ENCODE results near the gene PTPRC. TPM values are rescaled to one million over a fixed set of nuclear protein-coding genes. Genes with fewer than 3 reads are reported as not detected.

The PTPRC gene
- total RNA-seq, 1 experiment from 2014 or later = not detected

- Histone ChIP-seq H3K27ac (ENCODE audit: low read depth, low read length, poor library complexity, severe bottlenecking) (no peak overlapping the region), H3K27me3 (replicated peaks; ENCODE audit: insufficient read depth, low read depth, low read length, poor library complexity) (no peaks in the 10 kb centered on the region), H3K4me1 (ENCODE audit: insufficient read depth, low read length, poor library complexity, severe bottlenecking) (peaks cover 22% of the 10 kb centered on the region), H3K9me3 (ENCODE audit: low read depth, low read length, poor library complexity, severe bottlenecking) (no peaks in the 10 kb centered on the region), H3K36me3 (ENCODE audit: insufficient read depth, low read length, poor library complexity, severe bottlenecking) (no peaks in the 10 kb centered on the region), H3K4me3 (ENCODE audit: low read depth, low read length, poor library complexity, severe bottlenecking) (no peak overlapping the region)
- intact Hi-C loops (cut with micrococcal nuclease; ENCODE audit: unreplicated experiment) = loop anchor here (10.0 kb wide), 1 partner anchor 316 kb away; no protein-coding TSS in a partner anchor
- ChIA-PET POLR2A (ENCODE audit: low non-redundant PET) (no interaction called here), CTCF (no interaction called here)
- TF ChIP-seq CTCF (conservative IDR thresholded peaks at IDR 0.05; ENCODE audit: low read depth, low read length) (no peak), EZH2 (IDR thresholded peaks at IDR 0.05; ENCODE audit: borderline replicate concordance, low read depth, low read length, poor library complexity, severe bottlenecking) (no peak)
- BruUV-seq (replicated peaks) = no TSS peak
- no peak for DNase-seq (ENCODE audit: low spot score)
These were observed 41.5 kb downstream of the PTPRC start for GRCh38 chr1:198680174-198680875.

- TF ChIP-seq CTCF (conservative IDR thresholded peaks at IDR 0.05; ENCODE audit: low read depth, low read length) (no peak), EZH2 (IDR thresholded peaks at IDR 0.05; ENCODE audit: borderline replicate concordance, low read depth, low read length, poor library complexity, severe bottlenecking) (no peak)
- BruUV-seq (replicated peaks) = no TSS peak
- intact Hi-C loops (cut with micrococcal nuclease; ENCODE audit: unreplicated experiment) = loop anchor here (10.0 kb wide), 1 partner anchor 316 kb away; no protein-coding TSS in a partner anchor
- Histone ChIP-seq H3K4me3 (ENCODE audit: low read depth, low read length, poor library complexity, severe bottlenecking) (no peak overlapping the region), H3K4me1 (ENCODE audit: insufficient read depth, low read length, poor library complexity, severe bottlenecking) (peaks cover 22% of the 10 kb centered on the region), H3K36me3 (ENCODE audit: insufficient read depth, low read length, poor library complexity, severe bottlenecking) (no peaks in the 10 kb centered on the region), H3K27ac (ENCODE audit: low read depth, low read length, poor library complexity, severe bottlenecking) (peak overlapping the region; percentile 73), H3K27me3 (replicated peaks; ENCODE audit: insufficient read depth, low read depth, low read length, poor library complexity) (no peaks in the 10 kb centered on the region), H3K9me3 (ENCODE audit: low read depth, low read length, poor library complexity, severe bottlenecking) (no peaks in the 10 kb centered on the region)
- ChIA-PET POLR2A (ENCODE audit: low non-redundant PET) (no interaction called here), CTCF (no interaction called here)
- peak; percentile 9 for DNase-seq (ENCODE audit: low spot score)
These were observed 42.4 kb downstream of the PTPRC start for GRCh38 chr1:198681252-198681651.

DNA sequence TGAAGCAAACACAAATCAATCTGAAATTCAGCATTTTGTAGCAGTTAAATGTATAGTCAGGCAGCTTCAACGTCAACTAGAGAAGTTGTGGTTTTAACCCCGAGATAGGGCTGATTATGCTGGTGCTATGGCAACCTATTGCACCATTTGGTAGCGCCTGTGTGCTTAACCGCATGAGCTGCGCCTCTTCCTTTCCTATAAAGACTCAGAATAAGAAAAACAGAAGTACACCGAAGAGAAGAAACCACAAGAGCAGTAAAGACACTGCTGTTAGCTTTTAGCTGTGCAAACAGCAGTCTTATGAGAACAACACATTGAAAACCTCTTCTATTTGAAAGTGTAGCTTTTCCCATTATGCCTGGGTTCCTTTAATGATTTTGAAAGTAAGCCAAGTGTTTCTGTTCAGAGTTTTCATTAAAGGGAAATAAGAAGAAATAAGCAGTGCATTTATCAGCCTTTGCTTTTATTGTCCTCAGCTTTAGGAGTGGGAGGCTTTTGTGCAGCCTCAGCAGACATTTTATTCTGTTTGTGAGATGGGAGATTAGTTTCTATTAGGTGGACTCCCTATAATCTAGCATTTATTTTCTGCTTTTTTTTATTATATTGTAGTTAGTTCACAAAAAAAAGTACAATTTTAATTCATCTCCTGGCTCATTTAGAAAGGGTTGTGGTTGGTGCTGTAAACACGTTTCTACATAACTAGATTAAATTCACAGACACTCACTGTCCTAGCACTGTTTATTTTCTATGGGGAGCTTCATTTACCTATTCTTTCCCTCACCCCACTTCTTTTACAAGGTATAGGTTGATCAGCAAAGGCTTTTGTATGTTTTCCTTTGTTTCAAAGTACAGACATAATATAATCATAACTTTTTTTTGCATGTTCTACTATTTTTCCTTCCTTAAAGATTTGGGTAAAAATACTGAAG lies 43.3 kb downstream of the PTPRC start:
- DNase-seq (ENCODE audit: low spot score) = peak; percentile 91
- BruUV-seq (replicated peaks) = no TSS peak
- CTCF ChIA-PET = no interaction called here
- TF ChIP-seq CTCF (conservative IDR thresholded peaks at IDR 0.05; ENCODE audit: low read depth, low read length) (no peak), EZH2 (IDR thresholded peaks at IDR 0.05; ENCODE audit: borderline replicate concordance, low read depth, low read length, poor library complexity, severe bottlenecking) (no peak)
- H3K4me1 ChIP-seq (ENCODE audit: insufficient read depth, low read length, poor library complexity, severe bottlenecking) = peaks cover 22% of the 10 kb centered on the region
- no peaks in the 10 kb centered on the region for H3K36me3 ChIP-seq (ENCODE audit: insufficient read depth, low read length, poor library complexity, severe bottlenecking)
- POLR2A ChIA-PET (ENCODE audit: low non-redundant PET) = no interaction called here
- H3K4me3 ChIP-seq (ENCODE audit: low read depth, low read length, poor library complexity, severe bottlenecking) = peak overlapping the region; percentile 23
- intact Hi-C loops (cut with micrococcal nuclease; ENCODE audit: unreplicated experiment) = loop anchor here (10.0 kb wide), 1 partner anchor 317 kb away; no protein-coding TSS in a partner anchor
- H3K27me3 ChIP-seq (replicated peaks; ENCODE audit: insufficient read depth, low read depth, low read length, poor library complexity) = no peaks in the 10 kb centered on the region
- no peaks in the 10 kb centered on the region for H3K9me3 ChIP-seq (ENCODE audit: low read depth, low read length, poor library complexity, severe bottlenecking)
- H3K27ac ChIP-seq (ENCODE audit: low read depth, low read length, poor library complexity, severe bottlenecking) = peak overlapping the region; percentile 73

Data from A673 (cell line).